ENCODE measurements around the gene CYTL1.
"Not testable (repeated sequence)": the region's sequence is repeated elsewhere in the genome, so short reads cannot be mapped to it uniquely, and the experiment has no call there.

CYTL1 gene

DNA sequence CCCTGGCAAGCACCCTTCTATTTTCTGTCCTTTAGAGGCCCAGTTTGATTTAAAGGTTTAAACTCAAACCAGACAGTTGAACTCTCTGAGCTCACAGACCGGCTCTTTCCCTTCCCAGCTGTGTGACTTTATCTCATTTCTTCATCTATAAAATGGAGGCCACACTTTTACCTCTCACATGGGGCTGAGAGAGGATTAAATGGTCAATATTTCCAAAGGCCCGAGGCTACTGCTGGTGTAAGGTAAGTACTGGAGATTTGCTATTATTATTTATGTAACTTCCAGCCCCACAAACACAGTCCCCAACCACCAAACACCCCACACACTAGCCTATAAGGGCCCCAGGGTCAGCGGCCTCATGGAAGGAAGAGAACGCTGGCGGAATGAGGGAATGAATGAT, 13.6 kb upstream of the CYTL1 start:
- DNase-seq, result no peak

DNA sequence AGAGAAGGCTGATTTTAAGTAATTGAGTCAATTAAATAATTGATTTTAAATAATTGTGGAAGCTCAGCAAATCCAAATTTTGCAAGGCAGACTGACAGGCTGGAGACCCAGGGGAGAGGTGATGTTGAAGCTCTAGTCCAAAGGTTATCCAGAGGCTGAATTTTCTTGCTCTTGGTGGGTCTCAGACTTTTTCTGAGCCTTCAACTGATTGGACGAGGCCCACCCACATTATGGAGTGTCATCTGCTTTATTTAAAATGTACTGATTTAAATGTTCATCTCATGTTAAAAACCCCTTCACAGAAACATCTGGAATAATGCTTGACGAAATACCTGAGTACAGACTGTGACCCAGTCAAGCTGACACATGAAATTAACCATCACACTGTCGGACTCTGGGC, 11.7 kb upstream of the CYTL1 start:
- no peak for DNase-seq

DNA sequence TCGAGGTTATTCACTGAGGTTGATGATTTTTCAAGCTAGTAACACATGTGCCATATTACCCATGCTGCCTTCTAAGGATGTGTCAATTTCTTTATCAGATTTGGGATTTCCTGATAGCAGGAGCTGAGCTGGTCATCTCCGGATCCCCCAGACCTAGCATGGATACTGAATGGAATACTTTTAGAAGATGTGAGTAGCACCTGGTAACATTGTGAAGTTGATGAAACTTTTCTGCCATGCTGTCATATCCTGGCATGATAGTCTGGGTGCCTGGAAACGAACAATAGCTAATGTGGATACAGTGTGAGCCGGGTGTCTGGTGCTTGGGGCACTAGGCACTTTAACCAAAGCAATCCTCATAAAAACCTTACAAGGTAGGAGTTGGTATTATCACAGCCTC, 11.0 kb upstream of the CYTL1 start:
- DNase-seq, result no peak

DNA sequence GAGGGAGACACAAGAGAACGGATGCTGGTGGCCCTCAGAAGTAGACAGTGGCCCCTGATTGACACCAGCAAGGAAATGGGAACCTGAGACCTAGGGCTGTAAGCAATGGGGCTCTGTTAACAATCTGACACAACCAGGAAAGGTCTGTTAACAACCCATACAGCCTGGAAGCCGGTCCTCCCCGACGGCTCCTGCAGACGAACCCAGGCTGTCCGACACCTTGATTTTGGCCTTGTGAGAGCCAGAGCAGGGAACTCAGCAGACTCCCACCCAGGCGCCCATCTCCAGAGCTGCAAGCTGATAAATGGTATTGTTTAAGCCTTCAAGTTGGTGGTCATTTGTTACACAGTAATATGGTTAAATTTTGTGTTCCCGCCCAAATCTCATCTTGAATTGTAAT, 10.2 kb upstream of the CYTL1 start:
- no peak for DNase-seq

DNA sequence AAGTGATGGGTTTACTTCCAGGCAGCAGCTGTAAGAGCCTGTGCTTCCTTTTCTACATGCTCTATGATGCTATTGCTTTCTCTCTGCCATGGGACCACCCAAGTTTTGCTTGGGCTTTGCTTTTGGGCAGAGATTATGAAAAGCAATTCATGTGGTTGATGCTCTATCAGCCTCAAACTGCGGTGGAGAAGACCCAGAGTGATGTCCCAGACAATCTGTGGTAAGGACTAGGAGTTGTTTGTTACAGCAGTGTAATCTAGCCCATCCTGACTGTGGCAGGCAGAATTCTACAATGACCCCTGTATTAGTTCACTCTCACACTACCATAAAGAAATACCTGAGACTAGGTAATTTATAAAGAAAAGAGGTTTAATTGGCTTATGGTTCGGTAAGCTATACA, 9.2 kb upstream of the CYTL1 start:
- DNase-seq, result no peak

DNA sequence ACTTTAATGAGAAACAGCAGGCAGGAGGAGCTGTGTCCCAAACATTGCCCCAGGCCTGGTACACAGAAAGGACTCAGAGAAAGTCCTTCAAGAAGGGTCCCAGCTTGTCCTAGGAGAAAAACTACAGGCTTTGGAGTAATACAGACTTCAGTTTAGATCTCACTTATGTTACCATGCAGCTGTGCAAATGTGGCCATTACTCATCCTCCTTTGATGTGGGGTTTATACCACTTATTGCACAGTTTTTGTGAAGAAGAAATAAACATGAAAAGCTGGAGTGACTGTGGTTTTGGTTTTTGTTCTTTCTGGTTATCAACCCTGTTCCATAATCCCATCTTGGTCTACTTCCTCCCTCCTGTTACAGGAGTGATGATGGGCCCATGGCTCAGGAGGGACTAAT, 8.1 kb upstream of the CYTL1 start:
- no peak for DNase-seq

DNA sequence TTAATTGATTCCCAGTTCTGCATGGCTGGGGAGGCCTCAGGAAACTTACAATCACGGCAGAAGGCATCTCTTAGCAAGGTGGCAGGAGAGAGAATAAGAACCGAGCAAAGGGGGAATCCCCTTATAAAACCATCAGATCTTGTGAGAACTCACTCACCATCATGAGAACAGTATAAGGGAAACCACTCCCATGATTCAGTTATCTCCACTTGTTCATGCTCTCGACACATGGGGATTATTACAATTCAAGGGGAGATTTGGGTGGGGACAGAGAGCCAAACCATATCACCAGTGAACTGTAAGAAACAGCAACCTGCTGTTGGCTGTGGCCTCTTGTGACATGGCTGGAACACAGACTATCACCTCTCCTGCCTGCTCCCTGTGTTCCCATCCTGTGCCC, 7.1 kb upstream of the CYTL1 start:
- no peak for DNase-seq

DNA sequence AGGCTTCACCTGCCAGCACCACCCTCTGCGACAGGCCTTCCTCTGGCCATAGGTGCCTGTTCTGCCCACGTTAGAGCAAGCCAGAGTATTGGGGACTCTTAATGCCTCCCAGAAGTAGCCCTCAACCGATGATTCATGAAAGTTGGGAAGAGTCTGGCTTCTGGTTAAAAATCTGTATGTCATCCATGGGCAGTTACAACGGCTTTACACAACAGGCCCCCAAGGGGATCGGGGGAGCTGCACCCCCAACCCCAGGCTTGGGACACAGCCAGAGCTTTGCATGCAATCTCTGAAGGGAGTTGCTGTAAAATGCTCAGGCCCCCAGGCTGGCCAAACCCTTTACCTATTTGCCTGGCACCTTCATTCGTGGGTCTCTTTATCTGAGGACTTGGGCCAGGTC, 5.4 kb upstream of the CYTL1 start:
- no peak for DNase-seq

DNA sequence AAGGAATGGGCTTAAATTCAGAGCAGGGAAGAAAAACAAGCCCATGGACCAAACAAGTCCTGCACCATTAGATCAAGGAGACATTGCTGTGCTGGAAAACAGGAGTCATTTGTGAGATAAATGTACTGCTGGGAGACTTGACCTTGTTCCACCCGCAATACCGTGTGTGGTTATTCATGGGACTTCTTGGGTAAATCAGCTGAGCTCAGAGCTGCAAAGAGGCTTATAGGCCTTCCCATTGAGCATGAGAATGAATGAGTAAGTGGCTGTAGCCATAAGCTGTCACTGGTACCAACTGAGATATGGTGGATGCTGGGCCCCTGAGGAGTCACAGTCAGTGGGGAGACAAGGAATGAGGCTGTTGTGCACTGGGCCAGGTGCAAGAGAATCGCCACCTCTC, 2.3 kb upstream of the CYTL1 start:
- DNase-seq, result no peak

DNA sequence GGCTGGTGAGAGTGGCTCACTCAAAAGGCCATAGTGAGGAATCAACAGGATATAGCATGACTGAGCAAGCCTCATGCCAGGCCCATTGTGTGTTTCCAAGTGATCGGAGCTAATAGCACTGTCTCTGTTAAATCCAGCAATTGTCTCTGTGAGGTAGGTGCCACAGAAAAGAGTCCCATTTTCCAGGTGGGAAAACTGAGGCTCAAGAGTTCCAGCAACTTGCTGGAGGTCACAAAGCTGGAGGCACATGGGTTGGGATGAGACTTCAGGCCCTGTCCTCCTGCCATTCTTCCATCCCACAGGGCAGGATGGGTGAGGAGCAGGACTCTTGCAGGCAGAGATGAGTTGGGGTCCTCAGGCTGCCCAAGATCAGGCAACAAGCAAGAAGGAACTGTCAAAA, 1.1 kb upstream of the CYTL1 start:
- no peak for DNase-seq

DNA sequence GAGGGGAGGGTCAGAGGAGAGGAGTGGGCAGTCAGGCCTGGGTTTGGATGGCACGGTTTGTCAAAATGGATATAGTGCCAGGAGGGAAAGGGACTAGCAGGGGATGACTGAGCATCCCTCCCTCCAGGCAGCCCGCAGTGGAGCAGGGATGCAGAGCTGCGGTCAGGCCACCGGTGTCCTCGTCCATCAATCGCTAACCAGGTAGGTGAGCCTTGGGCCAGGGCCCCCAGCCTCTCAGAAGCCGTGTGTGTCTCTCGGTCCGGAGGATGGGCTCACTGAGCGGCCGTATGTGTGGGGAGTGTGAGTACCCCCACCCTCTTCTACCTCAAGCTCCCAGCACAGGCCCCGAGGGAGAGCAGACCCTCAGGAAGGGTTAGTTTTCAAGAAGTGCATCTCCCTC, 538 bp upstream of the CYTL1 start:
- no peak for DNase-seq

DNA sequence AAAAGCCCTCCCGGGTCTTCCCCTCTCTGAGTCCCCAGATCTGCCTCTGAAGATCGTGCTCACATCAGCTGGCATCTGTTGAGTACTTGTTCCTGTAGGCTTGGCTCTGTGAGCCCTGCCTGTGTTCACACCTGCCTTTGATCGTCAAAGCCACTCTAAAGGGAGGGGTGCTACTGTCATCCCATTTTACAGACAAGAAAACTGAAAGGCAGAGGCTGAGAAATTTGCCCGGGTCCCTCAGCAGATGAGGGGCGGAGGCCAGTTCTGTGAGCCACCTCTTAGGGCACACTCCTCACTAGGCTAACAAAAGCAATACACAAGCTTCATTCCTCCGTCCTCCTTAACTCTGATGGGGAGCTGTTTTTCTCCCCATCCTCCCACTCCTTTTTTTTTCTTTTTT, 655 bp downstream of the CYTL1 start:
- DNase-seq, result no peak

DNA sequence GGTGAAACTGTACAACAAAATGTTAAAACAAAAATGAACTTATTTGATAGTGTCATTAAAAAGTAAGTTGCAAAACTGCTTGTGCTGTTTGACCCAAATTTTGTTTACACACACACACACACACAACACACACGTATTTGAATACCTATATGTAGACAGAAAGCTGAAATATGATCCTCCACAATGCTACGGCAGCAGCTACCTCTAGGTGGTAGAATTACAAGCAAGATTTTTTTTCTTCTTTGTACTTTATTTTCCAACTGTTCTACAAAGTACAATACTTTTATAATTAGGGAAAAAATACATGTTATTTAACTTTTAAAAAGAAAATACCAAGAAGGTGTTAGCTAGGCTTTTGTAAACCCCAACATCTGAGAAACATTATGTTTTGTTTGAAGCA, 1.2 kb downstream of the CYTL1 start:
- no peak for DNase-seq

DNA sequence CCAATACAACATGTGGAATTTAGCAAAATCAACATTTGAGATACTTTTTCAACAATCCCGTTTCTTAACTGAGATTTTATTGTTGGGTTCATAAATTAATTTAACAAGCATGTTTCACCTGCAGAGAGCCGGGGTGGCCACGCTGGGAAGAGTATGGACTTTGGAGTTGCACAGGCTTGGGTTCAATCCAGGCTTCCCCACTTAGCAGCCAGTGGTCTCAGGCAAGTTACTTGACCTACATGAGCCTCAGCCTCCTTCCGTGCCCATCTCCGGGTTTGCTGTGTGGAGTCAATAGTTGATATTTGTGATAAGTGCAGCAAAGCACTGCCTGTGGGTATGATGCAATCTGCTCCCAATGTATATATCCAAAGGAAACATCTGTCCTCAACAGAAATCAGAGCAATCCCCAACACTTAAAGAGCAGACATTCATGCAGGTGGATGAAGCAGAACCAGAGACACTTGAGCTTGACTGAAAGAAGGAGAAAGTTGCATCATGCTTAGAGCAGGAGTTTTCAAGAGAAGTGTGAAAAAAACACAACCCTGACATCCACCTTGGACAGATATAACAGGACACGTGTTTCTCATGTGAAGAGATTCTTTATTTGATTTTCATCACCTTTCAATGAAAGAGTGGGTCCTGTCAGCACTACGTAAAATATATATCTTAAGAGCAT, 5.1 kb downstream of the CYTL1 start:
- DNase-seq, result no peak

DNA sequence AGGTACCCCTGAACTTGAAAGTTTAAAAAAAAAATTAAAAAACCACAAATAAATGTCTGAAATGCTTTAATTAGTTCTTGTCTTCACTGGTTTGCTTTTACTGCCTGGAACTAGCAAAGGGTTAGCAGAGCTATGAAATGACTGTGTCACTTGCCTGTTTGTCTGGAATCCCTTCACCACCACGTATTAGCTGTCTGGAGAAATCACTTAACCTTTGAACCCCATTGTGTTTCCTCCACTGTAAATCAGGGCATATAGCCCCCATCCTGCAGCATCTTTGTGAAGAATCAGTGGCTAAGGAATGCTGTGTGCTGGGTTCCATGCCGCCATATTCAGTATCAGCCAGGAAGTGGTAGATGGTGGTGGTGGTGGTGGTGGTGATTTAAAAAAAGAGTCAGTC, 6.3 kb downstream of the CYTL1 start:
- no peak for DNase-seq

DNA sequence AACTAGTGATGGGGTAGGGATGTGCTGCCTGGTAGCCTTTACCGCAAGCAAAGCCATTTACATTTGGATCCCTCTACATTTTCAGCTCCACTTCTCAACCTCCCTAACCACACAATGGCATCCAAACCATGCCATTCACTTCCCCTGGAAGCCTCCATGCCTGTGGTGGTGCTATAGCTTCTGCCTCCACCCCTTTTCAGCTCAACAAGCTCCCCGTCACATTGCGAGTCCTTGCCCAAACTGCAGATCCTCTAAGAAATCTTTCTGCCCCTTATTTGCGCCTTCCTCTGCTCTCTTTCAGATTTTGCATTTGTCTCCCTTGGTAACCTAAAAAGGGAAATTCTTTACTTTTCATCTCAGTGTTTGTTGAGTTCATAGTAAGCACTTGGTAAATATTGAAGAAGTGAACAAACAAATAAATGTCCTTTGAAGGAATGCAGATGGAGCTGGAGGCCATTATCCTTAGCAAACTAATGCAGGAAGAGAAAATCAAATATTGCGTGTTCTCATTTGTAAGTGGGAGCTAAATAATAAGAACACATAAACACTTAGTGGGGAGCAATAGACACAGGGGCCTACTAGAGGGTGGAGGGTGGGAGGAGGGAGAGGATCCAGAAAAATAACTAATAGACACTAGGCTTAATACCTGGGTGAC, 6.9 kb downstream of the CYTL1 start:
- DNase-seq, result no peak

DNA sequence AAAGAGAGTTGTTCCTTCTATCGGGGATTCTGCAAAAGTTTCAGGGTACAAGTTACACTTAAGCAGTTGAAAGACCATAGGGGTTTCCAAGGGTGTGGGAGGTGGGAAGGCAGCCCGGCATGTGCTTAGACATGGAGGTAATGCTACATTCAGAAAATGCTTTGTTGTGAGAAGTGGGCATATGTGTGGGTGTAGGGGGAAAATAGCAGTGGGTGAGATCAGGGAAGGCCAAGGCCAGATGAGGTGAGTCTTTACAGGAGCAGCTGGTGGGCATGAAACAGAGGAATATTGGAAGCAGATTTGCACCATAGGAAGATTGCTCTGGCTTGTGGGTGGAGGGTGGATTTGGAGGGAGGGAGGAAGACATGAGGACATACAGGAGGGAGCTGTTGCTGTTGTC, 8.3 kb downstream of the CYTL1 start:
- no peak for DNase-seq

DNA sequence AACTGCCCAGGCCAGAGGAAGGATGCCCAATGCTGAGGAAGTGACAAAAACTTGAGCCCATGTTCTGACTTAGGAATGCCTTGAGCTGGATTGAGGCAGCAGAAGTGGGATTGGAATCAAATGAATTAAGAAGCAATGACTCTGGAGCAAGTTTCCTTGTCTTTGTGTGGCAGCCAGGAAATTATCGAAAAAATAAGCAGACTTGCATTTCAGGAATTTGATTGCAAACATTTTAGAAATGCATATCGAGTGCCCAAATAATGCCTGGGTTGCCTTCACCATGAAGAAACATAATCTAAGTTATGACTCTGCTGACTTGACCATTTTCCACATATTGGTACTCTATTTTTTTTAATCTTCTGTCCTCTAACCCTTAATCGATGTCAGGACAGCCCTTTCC, 9.5 kb downstream of the CYTL1 start:
- DNase-seq, result no peak

DNA sequence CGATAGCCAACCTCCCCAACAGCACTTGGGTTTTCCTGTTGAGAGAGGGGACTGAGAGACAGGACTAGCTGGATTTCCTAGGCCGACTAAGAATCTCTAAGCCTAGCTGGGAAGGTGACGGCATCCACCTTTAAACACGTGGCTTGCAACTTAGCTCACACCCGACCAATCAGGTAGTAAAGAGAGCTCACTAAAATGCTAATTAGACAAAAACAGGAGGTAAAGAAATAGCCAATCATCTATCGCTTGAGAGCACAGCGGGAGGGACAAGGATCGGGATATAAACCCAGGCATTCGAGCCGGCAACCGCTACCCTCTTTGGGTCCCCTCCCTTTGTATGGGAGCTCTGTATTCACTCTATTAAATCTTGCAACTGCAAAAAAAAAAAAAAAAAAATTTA, 12.3 kb downstream of the CYTL1 start:
- not testable (repeated sequence) for DNase-seq

DNA sequence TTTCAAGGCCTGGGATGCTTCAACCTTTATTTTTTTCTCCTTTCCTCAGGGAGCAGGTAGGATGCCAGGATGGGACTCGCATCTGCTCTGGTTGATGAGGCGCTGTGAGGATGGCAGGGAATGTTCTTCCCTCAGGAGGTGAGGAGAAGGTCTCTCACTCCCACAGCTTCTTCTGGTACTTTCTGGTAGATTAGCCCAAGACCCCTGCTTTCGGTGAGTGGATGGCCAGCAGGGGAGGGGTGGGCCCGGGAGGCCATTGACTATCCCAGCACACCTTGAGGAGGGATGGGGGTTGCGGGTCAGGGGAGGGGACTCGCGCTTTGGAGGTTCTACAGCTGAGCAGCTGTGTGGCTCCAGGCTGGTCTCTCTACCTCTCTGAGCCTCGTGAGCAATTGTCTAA, 14.8 kb downstream of the CYTL1 start:
- no peak for DNase-seq

DNA sequence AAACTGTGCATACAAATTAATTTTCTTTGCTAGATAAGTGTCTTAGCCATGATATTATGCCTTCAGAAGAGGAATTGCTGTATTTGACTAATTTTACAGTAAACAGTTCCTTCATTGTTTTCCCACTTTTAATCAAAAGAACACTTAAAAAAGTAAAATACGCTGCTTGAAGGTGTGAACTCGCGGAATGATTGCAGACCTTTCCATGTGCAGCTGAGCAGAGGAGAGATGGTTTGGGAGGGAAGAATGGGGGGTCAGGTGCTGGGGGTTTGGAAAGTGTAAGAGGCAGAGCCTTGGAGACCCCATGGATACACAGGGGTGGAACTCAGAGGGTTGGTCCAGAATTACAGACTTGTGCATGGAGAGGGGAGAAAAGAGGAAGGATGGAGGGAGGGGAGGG, 15.3 kb downstream of the CYTL1 start:
- DNase-seq, result no peak

DNA sequence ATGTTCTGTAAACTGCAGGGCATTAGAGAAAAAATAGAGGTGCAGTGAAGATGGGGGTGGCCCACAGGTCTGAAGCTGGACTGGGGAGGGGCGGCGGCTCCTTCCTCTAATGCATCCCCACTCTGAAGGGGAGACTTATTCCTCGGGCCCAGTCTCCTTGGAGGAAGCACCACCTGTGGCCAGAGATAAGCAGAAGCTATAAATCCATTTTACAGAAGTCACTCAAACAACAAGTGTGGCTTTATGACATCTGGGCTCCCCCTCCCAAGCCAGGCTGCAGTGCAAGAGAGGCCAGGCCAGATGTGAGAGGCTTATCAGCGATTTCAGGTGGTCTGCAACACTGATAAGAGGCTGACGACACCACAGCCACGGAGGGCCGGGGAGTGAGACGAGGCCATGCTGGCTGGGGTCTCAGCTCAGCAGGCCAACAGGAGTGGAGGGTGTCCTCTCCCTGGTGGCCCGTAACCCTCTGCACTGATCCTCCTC, 15.8 kb downstream of the CYTL1 start:
- DNase-seq, result no peak

DNA sequence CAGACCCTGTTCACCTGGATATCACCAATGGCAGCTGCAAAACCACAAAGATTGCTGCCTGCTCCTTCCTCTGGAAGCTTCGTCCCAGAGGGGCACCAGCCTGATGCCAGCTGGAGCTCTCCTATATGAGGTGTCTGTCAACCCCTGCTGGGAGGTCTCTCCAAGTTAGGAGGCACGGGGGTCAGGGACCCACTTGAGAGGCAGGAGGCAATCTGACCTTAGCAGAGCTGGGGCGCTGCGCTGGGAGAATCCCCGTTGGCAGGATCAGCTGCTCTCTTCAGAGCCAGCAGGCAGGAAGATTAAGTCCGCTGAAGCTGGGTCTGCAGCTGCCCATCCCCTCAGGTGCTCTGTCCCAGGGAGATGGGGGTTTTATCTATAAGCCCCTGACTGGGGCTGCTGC, 17.6 kb downstream of the CYTL1 start:
- DNase-seq, result not testable (repeated sequence)

DNA sequence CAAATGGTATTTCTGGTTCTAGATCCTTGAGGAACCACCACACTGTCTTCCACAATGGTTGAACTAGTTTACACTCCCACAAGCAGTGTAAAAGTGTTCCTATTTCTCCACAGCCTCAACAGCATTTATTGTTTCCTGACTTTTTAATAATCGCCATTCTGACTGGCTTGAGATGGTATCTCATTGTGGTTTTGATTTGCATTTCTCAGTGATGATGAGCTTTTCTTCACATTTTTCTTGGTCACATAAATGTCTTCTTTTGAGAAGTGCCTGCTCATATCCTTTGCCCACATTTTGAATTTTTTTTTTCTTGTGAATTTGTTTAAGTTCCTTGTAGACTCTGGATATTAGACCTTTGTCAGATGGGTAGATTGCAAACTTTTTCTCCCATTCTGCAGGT, 22.3 kb downstream of the CYTL1 start:
- DNase-seq, result not testable (repeated sequence)

DNA sequence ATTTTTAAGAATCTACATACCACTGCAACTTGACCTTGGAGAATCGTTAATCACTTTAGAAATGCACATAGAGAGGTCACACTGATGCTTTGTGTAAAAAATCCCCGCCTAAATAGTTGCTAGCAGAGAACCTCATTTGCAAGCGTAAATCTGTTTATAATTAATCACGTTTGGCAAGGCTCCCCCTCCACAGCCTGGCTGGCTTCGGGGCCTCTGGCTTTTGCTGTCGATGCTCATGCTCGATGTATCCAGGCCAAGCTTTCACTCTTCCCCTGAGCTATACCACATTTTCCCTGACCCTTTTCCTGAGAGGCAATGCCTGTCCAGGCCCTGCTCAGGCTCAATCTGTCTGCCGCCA, 23.4 kb downstream of the CYTL1 start:
- no peak for DNase-seq
